GM18861 (cell line): ENCODE results near the gene SCRN2.
A peak's percentile ranks its signal among the peaks of the same experiment; 100 is the strongest.

ENCODE experiments used
- ATAC-seq: cut with Tn5 transposase; IDR thresholded peaks from one replicate; pipeline ENCODE4 v1.9.1; 2021; ENCODE audit not compliant: unreplicated experiment

SCRN2 gene

GRCh38 chr17:47821424-47822391 lies 19.4 kb downstream of the SCRN2 start, which contains the start of gene OSBPL7:
Gene OSBPL7, minus strand, starts transcription at chr17:47821794. Its CDS starts 1,516 bp downstream, at chr17:47820278.
- peak; percentile 66 for ATAC-seq

GRCh38 chr17:47821031-47821423 lies 20.0 kb downstream of the SCRN2 start:
- ATAC-seq: no peak

GRCh38 chr17:47820033-47820789 lies 20.9 kb downstream of the SCRN2 start:
- no peak for ATAC-seq

GRCh38 chr17:47819475-47819874 lies 21.6 kb downstream of the SCRN2 start:
- no peak for ATAC-seq

GRCh38 chr17:47818002-47818695 lies 22.9 kb downstream of the SCRN2 start:
- ATAC-seq: no peak

GRCh38 chr17:47816947-47817346 lies 24.1 kb downstream of the SCRN2 start:
- no peak for ATAC-seq

- no peak for ATAC-seq
Observed at GRCh38 chr17:47816111-47816735, 24.9 kb downstream of the SCRN2 start.

GRCh38 chr17:47815106-47815918 lies 25.8 kb downstream of the SCRN2 start:
- no peak for ATAC-seq

- no peak for ATAC-seq
Observed at GRCh38 chr17:47813512-47814031, 27.5 kb downstream of the SCRN2 start.

- no peak for ATAC-seq
Observed at GRCh38 chr17:47813077-47813476, 28.0 kb downstream of the SCRN2 start.

GRCh38 chr17:47812146-47812920 lies 28.7 kb downstream of the SCRN2 start:
- ATAC-seq: no peak

GRCh38 chr17:47811709-47812108 lies 29.4 kb downstream of the SCRN2 start:
- ATAC-seq: no peak

GRCh38 chr17:47810901-47811635 lies 30.0 kb downstream of the SCRN2 start:
- ATAC-seq: no peak

- no peak for ATAC-seq
Observed at GRCh38 chr17:47810200-47810821, 30.8 kb downstream of the SCRN2 start.

GRCh38 chr17:47808830-47809480 lies 32.1 kb downstream of the SCRN2 start:
- no peak for ATAC-seq

GRCh38 chr17:47808036-47808829 lies 32.8 kb downstream of the SCRN2 start:
- ATAC-seq: no peak
